Panc1 (cell line): ENCODE measurements around the gene SECISBP2. TPM values are rescaled to one million over a fixed set of nuclear protein-coding genes. Genes with fewer than 3 reads are reported as not detected.

Experiments used
- ATAC-seq: fragments of 200-7000 bp; cut with Tn5 transposase; 2 replicates; pipeline ENCODE4 v1.9.1; 2020; ENCODE audit warnings: mild to moderate bottlenecking, moderate library complexity
- BruUV-seq: library from RNA; stranded (reverse); fragments of 400-500 nt; replicated peaks from 2 replicates; lab custom pipeline; 2021; lab: Mats Ljungman, UMichigan
- CTCF ChIA-PET: fragments of 300-600 bp; sonication (Branson Sonifier 250); formaldehyde crosslinking; loops from one replicate; lab custom pipeline; 2022; ENCODE audit warnings: antibody characterized with exemption; lab: Charles Lee
- POLR2A ChIA-PET: fragments of 300-600 bp; sonication (Branson Sonifier 250); formaldehyde crosslinking; loops from one replicate; lab custom pipeline; 2022; ENCODE audit warnings: antibody characterized with exemption; lab: Charles Lee
- DNase-seq: peaks from one replicate; pipeline ENCODE4 v3.0.0-alpha.2; 2010; ENCODE audit warnings: low read depth, low spot score
- H3K27ac ChIP-seq: 2 replicates; pipeline ENCODE4 v1.5.1; 2011; ENCODE audit warnings: mild to moderate bottlenecking, low read length, inconsistent platforms
- H3K27me3 ChIP-seq: fragments of 200-500 bp; sonication (Bioruptor generic); 2 replicates; pipeline ENCODE4 v1.6.0; 2014; ENCODE audit warnings: low read length, inconsistent platforms; ENCODE audit not compliant: control insufficient read depth, insufficient read depth
- H3K36me3 ChIP-seq: fragments of 200-500 bp; sonication (Bioruptor generic); 2 replicates; pipeline ENCODE4 v1.5.1; 2014; ENCODE audit warnings: inconsistent platforms, mild to moderate bottlenecking, low read length, moderate library complexity; ENCODE audit not compliant: control insufficient read depth, insufficient read depth
- H3K4me1 ChIP-seq: 2 replicates; pipeline ENCODE4 v1.5.1; 2011; ENCODE audit warnings: inconsistent platforms, mild to moderate bottlenecking, low read length, moderate library complexity; ENCODE audit not compliant: control insufficient read depth, insufficient read depth
- H3K4me3 ChIP-seq, 2 experiments: 2 replicates each; pipeline ENCODE4 v1.5.1; 2011 to 2012; ENCODE audit warnings: low read depth in 2 of 2, low read length in 2 of 2, mild to moderate bottlenecking in 2 of 2, inconsistent platforms in 1 of 2, moderate library complexity in 1 of 2
- H3K9me3 ChIP-seq: fragments of 200-500 bp; sonication (Bioruptor generic); 2 replicates; pipeline ENCODE4 v1.5.1; 2014; ENCODE audit warnings: low read depth, mild to moderate bottlenecking, inconsistent platforms, low read length, moderate library complexity; ENCODE audit not compliant: control insufficient read depth, insufficient read depth
- POLR2AphosphoS5 ChIP-seq: IDR thresholded peaks from 2 replicates; pipeline ENCODE4 v1.6.1; 2012; ENCODE audit warnings: mild to moderate bottlenecking, low read depth, low read length, moderate library complexity
- SIN3A ChIP-seq: IDR thresholded peaks from 2 replicates; pipeline ENCODE4 v1.6.1; 2012; ENCODE audit warnings: low read depth, mild to moderate bottlenecking, low read length, moderate library complexity, borderline replicate concordance; ENCODE audit not compliant: insufficient read depth
- TCF7L2 ChIP-seq: IDR thresholded peaks from 2 replicates; pipeline ENCODE4 v1.6.1; 2011; ENCODE audit warnings: mild to moderate bottlenecking, low read depth, low read length, inconsistent platforms
- in situ Hi-C: cut with HindIII; loops from 2 replicates; pipeline ENCODE4 v1.10.0; 2016; ENCODE audit warnings: low sequenced_read_pairs, low pct_unique_long_range_greater_than_20kb
- intact Hi-C: fragments of 100-400 bp; cut with micrococcal nuclease; formaldehyde crosslinking; loops from one replicate; pipeline ENCODE4 v1.10.0; 2022; ENCODE audit not compliant: unreplicated experiment
- total RNA-seq: library from RNA; stranded (reverse); gene quantifications from one replicate; pipeline ENCODE4 v1.2.1, GENCODE V29; 2021; ENCODE audit not compliant: unreplicated experiment
- TF ChIP-seq, protein P1 (sequence below), 2 experiments: IDR thresholded peaks; 2 replicates each; pipeline ENCODE4 v1.6.1; 2011 to 2012; ENCODE audit warnings: low read depth in 2 of 2, control low read depth in 1 of 2, low read length in 1 of 2, mild to moderate bottlenecking in 1 of 2, moderate library complexity in 1 of 2; ENCODE audit not compliant: insufficient read depth in 1 of 2
- TF ChIP-seq, protein P2 (sequence below): fragments of 450-650 bp; IDR thresholded peaks from 2 replicates; pipeline ENCODE4 v1.5.1; 2017; ENCODE audit warnings: mild to moderate bottlenecking

Gene SECISBP2
- total RNA-seq, 1 experiment from 2014 or later, result 17.7 TPM

GRCh38 chr9:89345476-89345875 lies 27.2 kb downstream of the SECISBP2 start:
- CTCF ChIA-PET, result no interaction called here
- Histone ChIP-seq H3K27me3 (no peaks in the 10 kb centered on the region), H3K9me3 (no peaks in the 10 kb centered on the region), H3K27ac (no peak overlapping the region), H3K4me3 (no peak overlapping the region), H3K4me1 (no peaks in the 10 kb centered on the region), H3K36me3 (peaks cover 6% of the 10 kb centered on the region)
- no peak for DNase-seq
- intact Hi-C loops (no loop called here), in situ Hi-C loops (no loop called here)
- ATAC-seq, result no peak
- BruUV-seq, result no TSS peak
- POLR2A ChIA-PET, result no interaction called here
- TF ChIP-seq, protein P1, sequence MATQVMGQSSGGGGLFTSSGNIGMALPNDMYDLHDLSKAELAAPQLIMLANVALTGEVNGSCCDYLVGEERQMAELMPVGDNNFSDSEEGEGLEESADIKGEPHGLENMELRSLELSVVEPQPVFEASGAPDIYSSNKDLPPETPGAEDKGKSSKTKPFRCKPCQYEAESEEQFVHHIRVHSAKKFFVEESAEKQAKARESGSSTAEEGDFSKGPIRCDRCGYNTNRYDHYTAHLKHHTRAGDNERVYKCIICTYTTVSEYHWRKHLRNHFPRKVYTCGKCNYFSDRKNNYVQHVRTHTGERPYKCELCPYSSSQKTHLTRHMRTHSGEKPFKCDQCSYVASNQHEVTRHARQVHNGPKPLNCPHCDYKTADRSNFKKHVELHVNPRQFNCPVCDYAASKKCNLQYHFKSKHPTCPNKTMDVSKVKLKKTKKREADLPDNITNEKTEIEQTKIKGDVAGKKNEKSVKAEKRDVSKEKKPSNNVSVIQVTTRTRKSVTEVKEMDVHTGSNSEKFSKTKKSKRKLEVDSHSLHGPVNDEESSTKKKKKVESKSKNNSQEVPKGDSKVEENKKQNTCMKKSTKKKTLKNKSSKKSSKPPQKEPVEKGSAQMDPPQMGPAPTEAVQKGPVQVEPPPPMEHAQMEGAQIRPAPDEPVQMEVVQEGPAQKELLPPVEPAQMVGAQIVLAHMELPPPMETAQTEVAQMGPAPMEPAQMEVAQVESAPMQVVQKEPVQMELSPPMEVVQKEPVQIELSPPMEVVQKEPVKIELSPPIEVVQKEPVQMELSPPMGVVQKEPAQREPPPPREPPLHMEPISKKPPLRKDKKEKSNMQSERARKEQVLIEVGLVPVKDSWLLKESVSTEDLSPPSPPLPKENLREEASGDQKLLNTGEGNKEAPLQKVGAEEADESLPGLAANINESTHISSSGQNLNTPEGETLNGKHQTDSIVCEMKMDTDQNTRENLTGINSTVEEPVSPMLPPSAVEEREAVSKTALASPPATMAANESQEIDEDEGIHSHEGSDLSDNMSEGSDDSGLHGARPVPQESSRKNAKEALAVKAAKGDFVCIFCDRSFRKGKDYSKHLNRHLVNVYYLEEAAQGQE (IDR thresholded peaks at IDR 0.05; ENCODE audit: insufficient read depth in 1 of 2, low read depth in 2 of 2, low read length in 1 of 2), result no peak
- TF ChIP-seq SIN3A, result no peak
- no peak for TF ChIP-seq POLR2AphosphoS5

DNA sequence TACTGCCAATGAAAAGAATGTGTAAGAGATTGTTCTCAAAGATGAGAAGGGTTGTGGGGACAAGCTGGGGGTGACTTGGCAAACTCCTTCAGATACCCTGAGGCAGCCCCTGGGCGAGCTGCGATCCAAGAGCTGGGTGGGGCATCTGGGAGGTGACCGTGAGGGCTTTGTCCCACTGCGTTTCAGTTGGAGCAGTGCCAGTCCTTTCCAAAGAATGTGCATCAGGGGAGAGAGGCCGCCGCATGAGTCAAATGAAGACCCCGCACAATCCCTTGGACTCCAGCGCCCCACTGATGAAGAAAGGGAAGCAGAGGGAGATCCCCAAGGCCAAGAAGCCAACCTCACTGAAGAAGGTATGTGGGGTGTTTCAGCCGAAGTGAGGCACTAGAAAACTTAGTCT lies 28.4 kb downstream of the SECISBP2 start:
- no peak for TF ChIP-seq SIN3A
- no peak for TF ChIP-seq POLR2AphosphoS5
- no peak for TF ChIP-seq TCF7L2
- TF ChIP-seq, protein P1 (IDR thresholded peaks at IDR 0.05; ENCODE audit: insufficient read depth in 1 of 2, low read depth in 2 of 2, low read length in 1 of 2), result no peak
- ChIA-PET POLR2A (no interaction called here), CTCF (no interaction called here)
- Histone ChIP-seq H3K4me1 (no peaks in the 10 kb centered on the region), H3K27ac (no peak overlapping the region), H3K9me3 (no peaks in the 10 kb centered on the region), H3K36me3 (peaks cover 6% of the 10 kb centered on the region), H3K4me3 (no peak overlapping the region), H3K27me3 (no peaks in the 10 kb centered on the region)
- no peak for DNase-seq
- no TSS peak for BruUV-seq
- ATAC-seq, result no peak
- in situ Hi-C loops, result no loop called here
- intact Hi-C loops, result no loop called here

DNA sequence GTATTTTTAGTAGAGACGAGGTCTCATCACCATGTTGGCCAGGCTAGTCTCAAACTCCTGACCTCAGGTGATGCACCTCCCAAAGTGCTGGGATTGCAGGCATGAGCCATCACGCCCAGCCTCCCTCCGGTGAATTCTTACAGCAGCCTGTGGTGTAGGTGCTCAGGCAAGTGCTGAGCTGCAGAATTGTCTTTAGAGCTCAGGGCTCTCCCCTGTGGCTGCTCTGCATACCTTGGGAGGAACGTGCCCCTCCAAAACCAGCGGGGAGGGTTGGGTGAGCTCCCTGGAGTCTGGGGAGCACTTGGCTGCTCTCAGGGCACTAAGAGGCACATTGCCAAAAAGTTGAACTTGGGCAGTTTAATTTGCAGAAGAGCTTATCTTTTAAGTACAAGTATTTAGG lies 29.4 kb downstream of the SECISBP2 start:
- no peak for ATAC-seq
- POLR2A ChIA-PET, result no interaction called here
- Histone ChIP-seq H3K4me1 (no peaks in the 10 kb centered on the region), H3K36me3 (peaks cover 6% of the 10 kb centered on the region), H3K27me3 (no peaks in the 10 kb centered on the region), H3K9me3 (no peaks in the 10 kb centered on the region), H3K4me3 (no peak overlapping the region), H3K27ac (no peak overlapping the region)
- no TSS peak for BruUV-seq
- in situ Hi-C loops (no loop called here), intact Hi-C loops (no loop called here)
- CTCF ChIA-PET, result no interaction called here
- DNase-seq, result no peak
- TF ChIP-seq, protein P1 (IDR thresholded peaks at IDR 0.05; ENCODE audit: insufficient read depth in 1 of 2, low read depth in 2 of 2, low read length in 1 of 2), result no peak
- TF ChIP-seq TCF7L2 (no peak), SIN3A (no peak), POLR2AphosphoS5 (no peak)
- TF ChIP-seq, protein P2, sequence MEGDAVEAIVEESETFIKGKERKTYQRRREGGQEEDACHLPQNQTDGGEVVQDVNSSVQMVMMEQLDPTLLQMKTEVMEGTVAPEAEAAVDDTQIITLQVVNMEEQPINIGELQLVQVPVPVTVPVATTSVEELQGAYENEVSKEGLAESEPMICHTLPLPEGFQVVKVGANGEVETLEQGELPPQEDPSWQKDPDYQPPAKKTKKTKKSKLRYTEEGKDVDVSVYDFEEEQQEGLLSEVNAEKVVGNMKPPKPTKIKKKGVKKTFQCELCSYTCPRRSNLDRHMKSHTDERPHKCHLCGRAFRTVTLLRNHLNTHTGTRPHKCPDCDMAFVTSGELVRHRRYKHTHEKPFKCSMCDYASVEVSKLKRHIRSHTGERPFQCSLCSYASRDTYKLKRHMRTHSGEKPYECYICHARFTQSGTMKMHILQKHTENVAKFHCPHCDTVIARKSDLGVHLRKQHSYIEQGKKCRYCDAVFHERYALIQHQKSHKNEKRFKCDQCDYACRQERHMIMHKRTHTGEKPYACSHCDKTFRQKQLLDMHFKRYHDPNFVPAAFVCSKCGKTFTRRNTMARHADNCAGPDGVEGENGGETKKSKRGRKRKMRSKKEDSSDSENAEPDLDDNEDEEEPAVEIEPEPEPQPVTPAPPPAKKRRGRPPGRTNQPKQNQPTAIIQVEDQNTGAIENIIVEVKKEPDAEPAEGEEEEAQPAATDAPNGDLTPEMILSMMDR, result no peak
